ENCODE measurements around the gene PAM16.
A peak's percentile ranks its signal among the peaks of the same experiment; 100 is the strongest.

PAM16 gene

DNA sequence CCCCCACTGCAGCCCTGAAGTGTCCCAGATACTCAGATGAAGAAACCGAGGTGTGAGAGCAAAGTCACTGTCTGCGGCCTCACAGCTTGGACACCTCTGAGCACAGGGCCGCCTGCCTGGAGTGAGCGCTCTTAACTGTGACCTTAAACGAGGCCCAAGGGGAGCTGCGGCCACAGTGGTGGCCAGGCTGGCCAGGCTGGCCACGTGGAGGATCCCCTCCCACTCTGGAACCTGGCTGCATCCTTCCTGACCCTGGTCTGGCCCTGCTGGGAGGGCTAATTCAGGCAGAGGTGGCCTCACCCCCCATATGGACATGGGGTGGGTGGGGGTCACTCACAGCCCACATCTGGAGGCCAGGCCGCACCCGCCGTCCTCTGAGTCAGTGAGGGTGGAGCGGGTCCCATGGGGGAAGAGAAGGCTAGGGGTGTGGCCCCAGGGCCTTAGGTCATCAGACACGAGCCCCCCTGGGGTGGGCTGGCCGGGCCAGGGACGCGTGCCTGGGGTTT, 27.1 kb upstream of the PAM16 start:
- Histone ChIP-seq H3K79me2 (ENCODE audit: control insufficient read depth, low read length) (no peaks in the 10 kb centered on the region), H3K27ac (ENCODE audit: low read depth, low read length) (no peak overlapping the region), H3K9me3 (ENCODE audit: control insufficient read depth, insufficient read depth, low read length) (no peaks in the 10 kb centered on the region), H3K36me3 (ENCODE audit: control insufficient read depth, low read length) (no peaks in the 10 kb centered on the region), H3K9me2 (replicated peaks; ENCODE audit: control insufficient read depth, low read length) (no peaks in the 10 kb centered on the region), H4K20me1 (ENCODE audit: control insufficient read depth, insufficient read depth, low read depth, low read length) (no peaks in the 10 kb centered on the region), H3K4me1 (ENCODE audit: control insufficient read depth, low read length) (peaks cover 7% of the 10 kb centered on the region), H3K27me3 (ENCODE audit: control insufficient read depth, low read length) (no peaks in the 10 kb centered on the region), H3F3A (ENCODE audit: control insufficient read depth, insufficient read depth) (no peaks in the 10 kb centered on the region), H3K4me3 (ENCODE audit: low read length) (no peak overlapping the region), H3K4me2 (ENCODE audit: low read length) (no peak overlapping the region)
- TF ChIP-seq CTCF (IDR thresholded peaks at IDR 0.05; ENCODE audit: low read depth, low read length, poor library complexity, severe bottlenecking) (no peak), EZH2phosphoT487 (IDR thresholded peaks at IDR 0.05; ENCODE audit: borderline replicate concordance, low read length) (no peak)

DNA sequence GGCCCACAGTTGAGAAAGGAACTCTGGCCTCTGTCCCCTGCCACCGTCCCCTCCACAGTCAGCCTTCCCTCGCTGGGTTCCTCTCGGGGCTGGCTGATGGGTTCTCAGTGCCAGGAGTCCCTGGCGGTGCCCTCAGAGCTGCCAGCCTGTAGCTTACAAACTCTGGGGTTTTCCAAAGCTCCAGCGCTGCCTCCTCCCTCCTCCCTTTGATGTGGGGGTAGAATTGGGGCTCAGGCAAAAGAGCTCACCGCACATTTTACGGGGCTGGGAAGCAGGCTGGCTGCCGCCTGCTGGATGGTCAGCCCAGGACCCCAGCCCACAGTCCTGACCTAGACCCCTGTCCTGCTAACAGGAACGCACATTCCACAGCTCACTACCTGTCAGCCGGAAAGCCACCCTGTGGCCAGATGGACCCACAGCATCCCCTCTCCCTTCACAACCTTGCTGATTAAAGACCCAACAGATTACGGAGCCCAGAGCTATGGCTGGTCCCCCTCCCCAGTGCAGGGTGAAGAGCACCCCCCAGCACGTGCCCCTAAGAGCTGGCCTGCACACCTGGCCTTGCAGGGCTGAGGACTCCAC, 26.5 kb upstream of the PAM16 start:
- TF ChIP-seq EZH2phosphoT487 (IDR thresholded peaks at IDR 0.05; ENCODE audit: borderline replicate concordance, low read length) (no peak), CTCF (IDR thresholded peaks at IDR 0.05; ENCODE audit: low read depth, low read length, poor library complexity, severe bottlenecking) (peak; percentile 16)

DNA sequence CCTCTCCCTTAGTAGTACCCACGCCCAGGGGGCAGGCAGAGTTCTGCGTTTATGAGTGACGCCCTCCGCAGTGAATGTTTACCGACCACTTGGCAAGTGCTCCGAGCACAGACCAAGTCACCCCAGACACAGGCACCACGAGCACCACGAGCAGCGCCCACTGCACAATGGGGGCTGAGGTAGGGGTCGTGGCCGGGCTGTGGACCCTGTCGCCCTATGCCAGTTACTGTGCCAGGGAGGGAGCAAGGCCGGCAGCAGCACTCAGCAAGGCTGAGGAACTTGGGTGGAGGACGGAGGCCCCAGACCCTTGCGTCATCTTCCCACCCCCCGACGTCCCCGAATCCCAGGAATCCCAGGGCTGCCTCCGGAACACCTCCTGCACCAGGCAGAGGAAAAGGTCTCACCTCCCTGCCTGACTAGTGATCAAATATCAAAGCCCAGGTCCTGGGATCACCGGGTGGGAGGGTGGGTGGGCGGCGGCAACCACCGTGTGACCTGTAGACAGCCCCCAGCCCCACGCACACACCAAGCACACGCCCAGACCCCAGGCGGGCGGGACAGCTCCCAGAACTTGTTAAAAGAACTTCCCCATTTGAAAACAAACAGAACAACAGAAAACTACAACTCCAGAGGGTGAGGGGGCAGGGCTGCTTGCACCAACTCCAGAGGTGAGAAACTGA, 25.9 kb upstream of the PAM16 start:
- Histone ChIP-seq H3K36me3 (ENCODE audit: control insufficient read depth, low read length) (no peaks in the 10 kb centered on the region), H3K4me3 (ENCODE audit: low read length) (no peak overlapping the region), H3K9me2 (replicated peaks; ENCODE audit: control insufficient read depth, low read length) (no peaks in the 10 kb centered on the region), H3K27ac (ENCODE audit: low read depth, low read length) (no peak overlapping the region), H3K9me3 (ENCODE audit: control insufficient read depth, insufficient read depth, low read length) (no peaks in the 10 kb centered on the region), H4K20me1 (ENCODE audit: control insufficient read depth, insufficient read depth, low read depth, low read length) (peaks cover 7% of the 10 kb centered on the region), H3K27me3 (ENCODE audit: control insufficient read depth, low read length) (peaks cover 5% of the 10 kb centered on the region), H3K4me2 (ENCODE audit: low read length) (no peak overlapping the region), H3F3A (ENCODE audit: control insufficient read depth, insufficient read depth) (no peaks in the 10 kb centered on the region), H3K79me2 (ENCODE audit: control insufficient read depth, low read length) (no peaks in the 10 kb centered on the region), H3K4me1 (ENCODE audit: control insufficient read depth, low read length) (peaks cover 18% of the 10 kb centered on the region)
- TF ChIP-seq EZH2phosphoT487 (IDR thresholded peaks at IDR 0.05; ENCODE audit: borderline replicate concordance, low read length) (no peak), CTCF (IDR thresholded peaks at IDR 0.05; ENCODE audit: low read depth, low read length, poor library complexity, severe bottlenecking) (no peak)

More for the DNA sequence above, 26.5 kb upstream of the PAM16 start:
- Histone ChIP-seq H3K27me3 (ENCODE audit: control insufficient read depth, low read length) (peaks cover 1% of the 10 kb centered on the region), H3K27ac (ENCODE audit: low read depth, low read length) (no peak overlapping the region), H3K9me2 (replicated peaks; ENCODE audit: control insufficient read depth, low read length) (no peaks in the 10 kb centered on the region), H3K4me2 (ENCODE audit: low read length) (no peak overlapping the region), H3F3A (ENCODE audit: control insufficient read depth, insufficient read depth) (no peaks in the 10 kb centered on the region), H3K9me3 (ENCODE audit: control insufficient read depth, insufficient read depth, low read length) (no peaks in the 10 kb centered on the region), H3K79me2 (ENCODE audit: control insufficient read depth, low read length) (no peaks in the 10 kb centered on the region), H4K20me1 (ENCODE audit: control insufficient read depth, insufficient read depth, low read depth, low read length) (peaks cover 3% of the 10 kb centered on the region), H3K4me1 (ENCODE audit: control insufficient read depth, low read length) (peaks cover 12% of the 10 kb centered on the region), H3K4me3 (ENCODE audit: low read length) (no peak overlapping the region), H3K36me3 (ENCODE audit: control insufficient read depth, low read length) (no peaks in the 10 kb centered on the region)
